ENCODE measurements around the gene NEIL3.

GRCh38 chr4:177384856-177385397, 75.3 kb downstream of the NEIL3 start:
- TF ChIP-seq ATF3 (IDR thresholded peaks at IDR 0.05) (no peak), CTCF (IDR thresholded peaks at IDR 0.05 in 2 of 3, conservative IDR thresholded peaks at IDR 0.05 in 1 of 3; ENCODE audit: borderline replicate concordance in 1 of 3, insufficient read depth in 1 of 3, low read depth in 2 of 3, low read length in 2 of 3) (no peak), POLR2AphosphoS5 (IDR thresholded peaks at IDR 0.05; ENCODE audit: low read depth, low read length) (no peak)

Measured in HCT116 (cell line).